Endothelial cell of umbilical vein (primary cell): ENCODE results near the gene TAS1R2. TPM values are rescaled to one million over a fixed set of nuclear protein-coding genes. Genes with fewer than 3 reads are reported as not detected.
"Not testable (repeated sequence)": the region's sequence is repeated elsewhere in the genome, so short reads cannot be mapped to it uniquely, and the experiment has no call there.

ENCODE experiments used
- BruUV-seq: library from RNA; stranded (reverse); fragments of 400-500 nt; replicated peaks from 2 replicates; lab custom pipeline; 2021; lab: Mats Ljungman, UMichigan
- CTCF ChIA-PET: fragments of 300-600, 350-600 bp; sonication (Branson Sonifier 250); formaldehyde crosslinking; loops from one replicate; lab custom pipeline; 2021; ENCODE audit warnings: antibody characterized with exemption, inconsistent platforms; lab: Charles Lee
- POLR2A ChIA-PET: fragments of 300-600, 350-600 bp; sonication (Branson Sonifier 250); formaldehyde crosslinking; loops from one replicate; lab custom pipeline; 2021; ENCODE audit warnings: antibody characterized with exemption, inconsistent platforms; lab: Charles Lee
- DNase-seq: peaks from one replicate; pipeline ENCODE4 v3.0.0-alpha.2; 2011; ENCODE audit warnings: low read depth, low spot score
- FAIRE-seq: peaks from 2 replicates; lab custom pipeline; 2011; peaks lifted over from hg19 to GRCh38; lab: Jason Lieb, UNC
- H2AFZ ChIP-seq: 2 replicates; pipeline ENCODE4 v1.6.0; 2012; ENCODE audit warnings: low read depth, low read length, control low read depth, inconsistent platforms
- H3K27ac ChIP-seq: 2 replicates; pipeline ENCODE4 v1.5.1; 2011; ENCODE audit warnings: low read depth, mild to moderate bottlenecking, control low read depth, low read length, moderate library complexity; ENCODE audit not compliant: insufficient read depth
- H3K27me3 ChIP-seq, 2 experiments: 2 replicates each; pipeline versions ENCODE4 v1.6.0 to v1.6.1; 2011; ENCODE audit warnings: low read length in 2 of 2, mixed read lengths in 1 of 2; ENCODE audit not compliant: control insufficient read depth in 2 of 2, insufficient read depth in 2 of 2
- H3K36me3 ChIP-seq, 2 experiments: 2 replicates in 1 of 2; 3 replicates in 1 of 2; pipeline ENCODE4 v1.5.1; 2011; ENCODE audit warnings: low read length in 2 of 2, mild to moderate bottlenecking in 1 of 2, moderate library complexity in 1 of 2; ENCODE audit not compliant: control insufficient read depth in 2 of 2, insufficient read depth in 2 of 2; ENCODE audit errors: extremely low read depth in 1 of 2
- H3K4me1 ChIP-seq: 3 replicates; pipeline ENCODE4 v1.5.1; 2011; ENCODE audit warnings: mild to moderate bottlenecking, low read length; ENCODE audit not compliant: control insufficient read depth, insufficient read depth; ENCODE audit errors: extremely low read depth
- H3K4me2 ChIP-seq: 2 replicates; pipeline ENCODE4 v1.6.1; 2011; ENCODE audit warnings: low read length, control low read depth, mixed read lengths; ENCODE audit not compliant: insufficient read depth
- H3K4me3 ChIP-seq, 3 experiments: fragments of 200-600 bp in 1 of 3; sonication (generic), shearing (Covaris generic) in 1 of 3; replicated peaks in 1 of 3; 2 replicates each; pipeline ENCODE4 v1.5.1; 2011 to 2016; ENCODE audit warnings: control low read depth in 3 of 3, low read length in 3 of 3, mild to moderate bottlenecking in 2 of 3, inconsistent platforms in 1 of 3, low read depth in 1 of 3, moderate library complexity in 1 of 3; ENCODE audit not compliant: insufficient read depth in 1 of 3
- H3K79me2 ChIP-seq: 2 replicates; pipeline ENCODE4 v1.6.0; 2012; ENCODE audit warnings: low read length, inconsistent platforms; ENCODE audit not compliant: control insufficient read depth, insufficient read depth
- H3K9ac ChIP-seq: replicated peaks from 2 replicates; pipeline ENCODE3; 2011; ENCODE audit warnings: low read length, control low read depth; ENCODE audit not compliant: insufficient read depth; ENCODE audit errors: extremely low read depth
- H3K9me1 ChIP-seq: replicated peaks from 3 replicates; pipeline ENCODE4 v1.6.0; 2011; ENCODE audit warnings: mild to moderate bottlenecking, low read length; ENCODE audit not compliant: control insufficient read depth, insufficient read depth; ENCODE audit errors: extremely low read depth
- H3K9me3 ChIP-seq: replicated peaks from 2 replicates; pipeline ENCODE4 v1.5.1; 2012; ENCODE audit warnings: low read length, inconsistent platforms; ENCODE audit not compliant: control insufficient read depth, insufficient read depth
- H4K20me1 ChIP-seq: replicated peaks from 2 replicates; pipeline ENCODE3; 2011; ENCODE audit warnings: mild to moderate bottlenecking, low read length; ENCODE audit not compliant: control insufficient read depth, insufficient read depth; ENCODE audit errors: extremely low read depth
- CTCF ChIP-seq, 2 donors: IDR thresholded peaks; 1 replicate in 1 of 2; 2 replicates in 1 of 2; pipeline ENCODE4 v1.5.1; 2011; ENCODE audit warnings: low read length in 2 of 2, mild to moderate bottlenecking in 2 of 2, moderate library complexity in 2 of 2, control low read depth in 1 of 2, inconsistent platforms in 1 of 2, low read depth in 1 of 2; ENCODE audit not compliant: insufficient read depth in 1 of 2; ENCODE audit errors: extremely low read depth in 1 of 2
- EZH2 ChIP-seq: IDR thresholded peaks from 2 replicates; pipeline ENCODE4 v1.6.1; 2012; ENCODE audit warnings: borderline replicate concordance, low read depth, mild to moderate bottlenecking, moderate library complexity, low read length, inconsistent platforms; ENCODE audit not compliant: severe bottlenecking
- FOS ChIP-seq: IDR thresholded peaks from 2 replicates; pipeline ENCODE4 v1.6.1; 2011; ENCODE audit warnings: mild to moderate bottlenecking, low read length, moderate library complexity, borderline replicate concordance; ENCODE audit not compliant: insufficient read depth
- GATA2 ChIP-seq: IDR thresholded peaks from 2 replicates; pipeline ENCODE4 v1.7.0; 2011; ENCODE audit warnings: low read depth, mild to moderate bottlenecking, moderate library complexity, mixed read lengths, low read length; ENCODE audit not compliant: insufficient read length, insufficient read depth
- JUN ChIP-seq: IDR thresholded peaks from 2 replicates; pipeline ENCODE4 v1.6.1; 2011; ENCODE audit warnings: borderline replicate concordance, low read depth; ENCODE audit not compliant: insufficient read length, insufficient read depth
- MAX ChIP-seq: IDR thresholded peaks from 2 replicates; pipeline ENCODE4 v1.6.1; 2011; ENCODE audit not compliant: insufficient read depth, insufficient read length
- MYC ChIP-seq: IDR thresholded peaks from one replicate; pipeline ENCODE4 v1.6.1; 2011; ENCODE audit warnings: mild to moderate bottlenecking, low read depth, low read length
- POLR2A ChIP-seq: IDR thresholded peaks from 2 replicates; pipeline ENCODE4 v1.6.1; 2012; ENCODE audit warnings: low read depth, mild to moderate bottlenecking, control low read depth, low read length
- POLR2AphosphoS5 ChIP-seq: IDR thresholded peaks from 2 replicates; pipeline ENCODE4 v1.6.1; 2012; ENCODE audit warnings: low read depth, mild to moderate bottlenecking, control low read depth, low read length, moderate library complexity; ENCODE audit not compliant: insufficient read depth
- dilution Hi-C: fragments of 300-500 bp; cut with MboI; formaldehyde crosslinking; loops from one replicate; pipeline ENCODE4 v1.15.0; 2019; ENCODE audit warnings: low sequenced_read_pairs; ENCODE audit not compliant: extremely low pct_ligation_motif_present
- intact Hi-C: fragments of 100-400 bp; cut with micrococcal nuclease; formaldehyde crosslinking; loops from one replicate; pipeline ENCODE4 v1.10.0; 2022
- polyA plus RNA-seq, 4 experiments: library from polyadenylated mRNA; depleted of rRNA in 3 of 4; stranded (reverse) in 3 of 4; unstranded in 1 of 4; fragments of >200 nt; gene quantifications; 2 replicates each; pipeline versions ENCODE4 v1.2.1 to v1.2.3, GENCODE V29; 2011 to 2012; ENCODE audit warnings: missing spikeins in 1 of 4
- total RNA-seq: library from RNA; stranded (reverse); gene quantifications from 2 replicates; pipeline ENCODE4 v1.2.3, GENCODE V29; 2021

TAS1R2 gene
- total and polyA plus RNA-seq, 2 donors (not counting 3 experiments of a cell fraction or from before 2014, with no cell fraction given), result not detected

GRCh38 chr1:18893120-18893519 lies 33.7 kb upstream of the TAS1R2 start:
- no peak for DNase-seq
- dilution Hi-C loops, result no loop called here

GRCh38 chr1:18891858-18892257 lies 32.4 kb upstream of the TAS1R2 start:
- POLR2A ChIA-PET, H3K27ac ChIP-seq, H3K9me3 ChIP-seq, H3K4me1 ChIP-seq, H2AFZ ChIP-seq, dilution Hi-C loops, intact Hi-C loops, H3K79me2 ChIP-seq, H3K27me3 ChIP-seq, H3K36me3 ChIP-seq, H3K9ac ChIP-seq, H3K9me1 ChIP-seq, FAIRE-seq, BruUV-seq, DNase-seq, H3K4me2 ChIP-seq, H4K20me1 ChIP-seq, H3K4me3 ChIP-seq: not testable (repeated sequence)
- CTCF ChIA-PET, result interaction anchor here (1.1 kb wide), 1 partner anchor 22 kb away, joined by 5 read pairs; no protein-coding TSS in a partner anchor

More at GRCh38 chr1:18893120-18893519, 33.7 kb upstream of the TAS1R2 start:
- Histone ChIP-seq H3K9me3 (no peaks in the 10 kb centered on the region), H3K9me1 (no peaks in the 10 kb centered on the region), H3K27ac (no peak overlapping the region), H2AFZ (no peak overlapping the region), H3K4me1 (no peaks in the 10 kb centered on the region), H4K20me1 (no peaks in the 10 kb centered on the region), H3K27me3 (no peaks in the 10 kb centered on the region), H3K4me3 (no peak overlapping the region), H3K9ac (no peak overlapping the region), H3K36me3 (no peaks in the 10 kb centered on the region), H3K4me2 (no peak overlapping the region), H3K79me2 (no peaks in the 10 kb centered on the region)
- BruUV-seq, result no TSS peak
- intact Hi-C loops, result no loop called here
- ChIA-PET POLR2A (no interaction called here), CTCF (interaction anchor here (1.2 to 2.7 kb wide), 6 partner anchors 9 to 19 kb away, joined by 3 to 20 read pairs (median 5); partner anchors contain the start of gene ALDH4A1)
- no peak for FAIRE-seq
- no peak for TF ChIP-seq MYC
- no peak for TF ChIP-seq FOS
- TF ChIP-seq MAX, result no peak
- no peak for TF ChIP-seq POLR2AphosphoS5
- TF ChIP-seq GATA2, result no peak
- no peak for TF ChIP-seq JUN
- TF ChIP-seq EZH2, result no peak
- TF ChIP-seq CTCF (IDR thresholded peaks at IDR 0.05; ENCODE audit: extremely low read depth in 1 of 2, insufficient read depth in 1 of 2, low read depth in 1 of 2, low read length in 2 of 2), result no peak
- no peak for TF ChIP-seq POLR2A
